Kidney epithelial cell (primary cell): ENCODE results near the gene ZNF229. TPM values are rescaled to one million over a fixed set of nuclear protein-coding genes. Genes with fewer than 3 reads are reported as not detected.
"Not testable (repeated sequence)": the region's sequence is repeated elsewhere in the genome, so short reads cannot be mapped to it uniquely, and the experiment has no call there.

Experiments used
- DNase-seq: peaks from one replicate; pipeline ENCODE4 v3.0.0-alpha.2; 2010; ENCODE audit warnings: low read depth
- H3K27me3 ChIP-seq: 2 replicates; pipeline ENCODE4 v1.6.0; 2011; ENCODE audit warnings: low read length; ENCODE audit not compliant: control insufficient read depth, insufficient read depth
- H3K36me3 ChIP-seq: 2 replicates; pipeline ENCODE4 v1.5.1; 2011; ENCODE audit warnings: low read length; ENCODE audit not compliant: control insufficient read depth, insufficient read depth
- H3K4me3 ChIP-seq: 2 replicates; pipeline ENCODE4 v1.5.1; 2011; ENCODE audit warnings: low read depth, mild to moderate bottlenecking, control low read depth, low read length
- CTCF ChIP-seq: IDR thresholded peaks from 2 replicates; pipeline ENCODE4 v1.5.1; 2011; ENCODE audit warnings: mild to moderate bottlenecking, moderate library complexity, low read length, control low read depth, inconsistent platforms; ENCODE audit not compliant: insufficient read depth, poor library complexity, severe bottlenecking
- total RNA-seq: library from RNA; depleted of rRNA; stranded (reverse); fragments of >200 nt; gene quantifications from 2 replicates; pipeline ENCODE4 v1.2.3, GENCODE V29; 2015

The ZNF229 gene
- total RNA-seq, 1 donor from 2014 or later: 17.5 TPM

GRCh38 chr19:44401139-44402115 is 46.8 kb downstream of the ZNF229 start, which contains the start of gene ZNF285:
Gene ZNF285 (minus strand): TSS chr19:44401608. CDS start chr19:44397213, 4,395 bp downstream.
- H3K36me3 ChIP-seq: no peaks in the 10 kb centered on the region
- H3K27me3 ChIP-seq: no peaks in the 10 kb centered on the region
- peak within 1 kb of the TSS; percentile 66 for H3K4me3 ChIP-seq
- TF ChIP-seq CTCF: no peak
- DNase-seq: peak; percentile 86

DNA sequence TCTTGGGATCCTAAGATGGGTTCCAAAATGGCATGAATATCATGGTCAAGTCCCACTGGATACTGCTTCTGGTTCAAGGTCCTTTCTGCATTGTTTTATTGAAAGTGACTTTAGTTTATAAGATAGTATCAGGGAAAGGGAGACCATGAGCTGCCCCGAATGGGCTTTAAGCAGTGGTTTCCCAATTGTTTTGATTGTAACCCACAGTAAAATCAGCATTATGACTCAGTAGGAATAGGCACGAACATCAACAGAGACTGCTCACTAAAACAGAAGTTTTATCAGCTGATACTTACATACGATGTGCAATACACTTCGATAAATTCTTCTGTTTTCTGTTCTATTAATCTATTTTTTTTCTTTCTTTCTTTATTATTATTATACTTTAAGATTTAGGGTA is 59.0 kb downstream of the ZNF229 start:
- H3K36me3 ChIP-seq, H3K4me3 ChIP-seq, DNase-seq, H3K27me3 ChIP-seq: not testable (repeated sequence)

Other genes starting within 250 kb of the ZNF229 start
- 5.7 and 10.1 TPM in 2 replicates for gene ZNF227, start 235.9 kb downstream of the ZNF229 start, total RNA-seq
- 0.14 and 0.38 TPM in 2 replicates for gene ZNF233, start 188.6 kb downstream of the ZNF229 start, total RNA-seq
- 2.2 and 3.9 TPM in 2 replicates for gene ZNF235, start 143.4 kb downstream of the ZNF229 start, total RNA-seq
- 3.6 and 7.6 TPM in 2 replicates for gene ZNF112, start 91.8 kb downstream of the ZNF229 start, total RNA-seq
- gene ZNF285, start 46.9 kb downstream of the ZNF229 start, total RNA-seq: 3.8 and 5.1 TPM in 2 replicates
- 6.0 and 16.6 TPM in 2 replicates for gene ZNF180, start 52.0 kb upstream of the ZNF229 start, total RNA-seq
- gene CEACAM20, start 81.2 kb upstream of the ZNF229 start, total RNA-seq: not detected in 2 replicates
- 0.13 TPM in 1 of 2 replicates, not detected in the other for gene IGSF23, start 165.1 kb upstream of the ZNF229 start, total RNA-seq
- gene PVR, start 195.4 kb upstream of the ZNF229 start, total RNA-seq: 176 and 210 TPM in 2 replicates
- gene CEACAM19, start 223.0 kb upstream of the ZNF229 start, total RNA-seq: 6.4 and 10.5 TPM in 2 replicates